H1 (cell line): ENCODE results near the gene OSTF1. TPM values are rescaled to one million over a fixed set of nuclear protein-coding genes. Genes with fewer than 3 reads are reported as not detected.

Experiments
- CTCF ChIA-PET: fragments of 300-600 bp; sonication (Branson Sonifier 250); formaldehyde crosslinking; loops from one replicate; lab custom pipeline; 2021; ENCODE audit not compliant: partially characterized antibody; lab: Charles Lee
- POLR2A ChIA-PET: fragments of 300-600 bp; sonication (Branson Sonifier 250); formaldehyde crosslinking; loops from one replicate; lab custom pipeline; 2021; ENCODE audit warnings: inconsistent platforms; ENCODE audit not compliant: partially characterized antibody; lab: Charles Lee
- DNase-seq, 2 experiments: peaks; one replicate each; pipeline versions ENCODE4 v3.0.0 to v3.0.0-alpha.2; 2010 to 2022; ENCODE audit warnings: low spot score in 2 of 2, low read depth in 1 of 2, mixed read lengths in 1 of 2
- FAIRE-seq: peaks from 2 replicates; lab custom pipeline; 2011; peaks lifted over from hg19 to GRCh38; lab: Jason Lieb, UNC
- H2AFZ ChIP-seq: 2 replicates; pipeline ENCODE4 v1.8.1; 2012; ENCODE audit warnings: low read length, inconsistent platforms
- H2AK5ac ChIP-seq: 2 replicates; pipeline ENCODE4 v1.6.1; 2013; ENCODE audit warnings: low read depth, low read length
- H2BK120ac ChIP-seq: replicated peaks from 2 replicates; pipeline ENCODE3; 2013; ENCODE audit warnings: low read depth, low read length, inconsistent platforms
- H2BK12ac ChIP-seq: 2 replicates; pipeline ENCODE4 v1.6.1; 2013; ENCODE audit warnings: low read depth, low read length
- H2BK15ac ChIP-seq: 2 replicates; pipeline ENCODE4 v1.6.1; 2013; ENCODE audit warnings: low read length
- H2BK20ac ChIP-seq: 2 replicates; pipeline ENCODE4 v1.6.1; 2013; ENCODE audit warnings: low read length
- H2BK5ac ChIP-seq: 2 replicates; pipeline ENCODE4 v1.6.1; 2013; ENCODE audit warnings: low read depth, low read length
- H3K14ac ChIP-seq: 2 replicates; pipeline ENCODE4 v1.6.1; 2013; ENCODE audit warnings: inconsistent platforms; ENCODE audit not compliant: insufficient read length
- H3K18ac ChIP-seq: 2 replicates; pipeline ENCODE4 v1.6.1; 2013; ENCODE audit warnings: low read length; ENCODE audit errors: extremely low read depth
- H3K23ac ChIP-seq: 2 replicates; pipeline ENCODE4 v1.6.1; 2013; ENCODE audit warnings: inconsistent platforms; ENCODE audit not compliant: insufficient read length
- H3K23me2 ChIP-seq: 2 replicates; pipeline ENCODE4 v1.6.1; 2013; ENCODE audit warnings: low read depth, low read length
- H3K27ac ChIP-seq: 2 replicates; pipeline ENCODE4 v1.6.1; 2011; ENCODE audit warnings: low read depth, low read length, inconsistent platforms
- H3K27me3 ChIP-seq, 4 experiments: replicated peaks in 1 of 4; 1 replicate in 1 of 4; 2 replicates in 3 of 4; pipeline versions ENCODE4 v1.6.1 to v1.8.1; 2011 to 2013; ENCODE audit warnings: low read length in 3 of 4, mild to moderate bottlenecking in 3 of 4, inconsistent platforms in 2 of 4, mixed read lengths in 2 of 4, moderate library complexity in 1 of 4; ENCODE audit not compliant: control insufficient read depth in 3 of 4, insufficient read depth in 3 of 4; ENCODE audit errors: extremely low read depth in 1 of 4
- H3K36me3 ChIP-seq, 4 experiments: 2 replicates each; pipeline versions ENCODE4 v1.6.1 to v1.8.1; 2011 to 2013; ENCODE audit warnings: mild to moderate bottlenecking in 4 of 4, low read length in 3 of 4, moderate library complexity in 2 of 4, control low read depth in 1 of 4, inconsistent platforms in 1 of 4; ENCODE audit not compliant: insufficient read depth in 4 of 4, control insufficient read depth in 2 of 4
- H3K4ac ChIP-seq: replicated peaks from 2 replicates; pipeline ENCODE3; 2013; ENCODE audit warnings: low read length, low read depth, mixed read lengths, inconsistent platforms; ENCODE audit not compliant: insufficient read length
- H3K4me1 ChIP-seq, 4 experiments: replicated peaks in 1 of 4; 1 replicate in 1 of 4; 2 replicates in 3 of 4; pipeline versions ENCODE4 v1.6.1 to v1.8.1; 2011 to 2013; ENCODE audit warnings: low read length in 3 of 4, inconsistent platforms in 2 of 4, mixed read lengths in 1 of 4; ENCODE audit not compliant: insufficient read depth in 4 of 4, control insufficient read depth in 3 of 4
- H3K4me2 ChIP-seq, 2 experiments: 2 replicates each; pipeline versions ENCODE4 v1.6.1 to v1.8.1; 2011 to 2013; ENCODE audit warnings: low read depth in 2 of 2, low read length in 2 of 2, control low read depth in 1 of 2, inconsistent platforms in 1 of 2, mild to moderate bottlenecking in 1 of 2; ENCODE audit not compliant: insufficient read depth in 1 of 2
- H3K4me3 ChIP-seq, 4 experiments: fragments of 200-600, 300-600 bp in 1 of 4; sonication (generic), shearing (Covaris generic), sonication (Bioruptor Twin) in 1 of 4; 2 replicates each; pipeline versions ENCODE4 v1.5.1 to v1.8.1; 2011 to 2016; ENCODE audit warnings: low read length in 4 of 4, low read depth in 3 of 4, control low read depth in 2 of 4, inconsistent platforms in 2 of 4, mild to moderate bottlenecking in 2 of 4, mixed read lengths in 1 of 4, moderate library complexity in 1 of 4; ENCODE audit not compliant: insufficient read depth in 2 of 4; ENCODE audit errors: extremely low read depth in 1 of 4
- H3K56ac ChIP-seq: replicated peaks from 2 replicates; pipeline ENCODE3; 2013; ENCODE audit warnings: low read depth, mild to moderate bottlenecking, mixed read lengths, low read length, inconsistent platforms; ENCODE audit not compliant: insufficient read length
- H3K79me1 ChIP-seq: 2 replicates; pipeline ENCODE4 v1.6.1; 2013; ENCODE audit warnings: low read depth, low read length, control low read depth
- H3K79me2 ChIP-seq, 2 experiments: 2 replicates each; pipeline versions ENCODE4 v1.6.1 to v1.8.1; 2012 to 2013; ENCODE audit warnings: low read length in 2 of 2, mild to moderate bottlenecking in 2 of 2, inconsistent platforms in 1 of 2; ENCODE audit not compliant: insufficient read depth in 2 of 2, control insufficient read depth in 1 of 2
- H3K9ac ChIP-seq, 4 experiments: replicated peaks in 1 of 4; 1 replicate in 1 of 4; 2 replicates in 3 of 4; pipeline versions ENCODE4 v1.6.1 to v1.8.1; 2011 to 2013; ENCODE audit warnings: low read depth in 3 of 4, low read length in 3 of 4, control low read depth in 2 of 4, mild to moderate bottlenecking in 2 of 4, moderate library complexity in 2 of 4, inconsistent platforms in 1 of 4; ENCODE audit errors: extremely low read depth in 1 of 4
- H3K9me3 ChIP-seq, 2 experiments: 2 replicates each; pipeline versions ENCODE4 v1.6.1 to v1.8.1; 2012 to 2013; ENCODE audit warnings: mild to moderate bottlenecking in 2 of 2, moderate library complexity in 2 of 2, control low read depth in 1 of 2, inconsistent platforms in 1 of 2, low read depth in 1 of 2, low read length in 1 of 2, mixed read lengths in 1 of 2; ENCODE audit not compliant: insufficient read depth in 2 of 2
- H4K20me1 ChIP-seq, 2 experiments: replicated peaks in 1 of 2; 2 replicates each; pipeline versions ENCODE3 to v1.8.1; 2011 to 2013; ENCODE audit warnings: inconsistent platforms in 2 of 2, low read length in 2 of 2, mild to moderate bottlenecking in 1 of 2; ENCODE audit not compliant: insufficient read depth in 2 of 2, control insufficient read depth in 1 of 2
- H4K5ac ChIP-seq: 2 replicates; pipeline ENCODE4 v1.6.1; 2013; ENCODE audit warnings: low read length, low read depth, mixed read lengths, inconsistent platforms; ENCODE audit not compliant: insufficient read length
- H4K8ac ChIP-seq: 2 replicates; pipeline ENCODE4 v1.8.0; 2013; ENCODE audit warnings: mild to moderate bottlenecking, moderate library complexity, low read length, inconsistent platforms; ENCODE audit not compliant: insufficient read depth; ENCODE audit errors: extremely low read depth
- H4K91ac ChIP-seq: replicated peaks from 2 replicates; pipeline ENCODE3; 2013; ENCODE audit warnings: low read length, mixed read lengths, inconsistent platforms; ENCODE audit not compliant: insufficient read length
- HDAC6 ChIP-seq: IDR thresholded peaks from one replicate; pipeline ENCODE4 v1.7.1; 2012; ENCODE audit warnings: low read depth, mild to moderate bottlenecking, inconsistent platforms, low read length, moderate library complexity
- JUN ChIP-seq: IDR thresholded peaks from 2 replicates; pipeline ENCODE4 v1.6.1; 2011; ENCODE audit warnings: low read depth, mild to moderate bottlenecking, improper control_type of control experiment, low read length
- KDM4A ChIP-seq: IDR thresholded peaks from one replicate; pipeline ENCODE4 v1.7.1; 2012; ENCODE audit warnings: low read depth, mild to moderate bottlenecking, moderate library complexity, low read length, inconsistent platforms; ENCODE audit not compliant: severe bottlenecking
- NANOG ChIP-seq: IDR thresholded peaks from 2 replicates; pipeline ENCODE4 v1.6.1; 2011; ENCODE audit warnings: low read length, low read depth, mild to moderate bottlenecking, inconsistent platforms; ENCODE audit not compliant: insufficient read depth, poor library complexity, severe bottlenecking
- SAP30 ChIP-seq: fragments of 300-600 bp; sonication (generic); IDR thresholded peaks from 2 replicates; pipeline ENCODE4 v1.7.1; 2012; ENCODE audit warnings: low read length, moderate library complexity, mild to moderate bottlenecking, inconsistent platforms; ENCODE audit not compliant: insufficient read depth, insufficient replicate concordance
- SUZ12 ChIP-seq: fragments of 200-600 bp; sonication (generic); IDR thresholded peaks from 2 replicates; pipeline ENCODE4 v1.6.1; 2012; ENCODE audit warnings: mild to moderate bottlenecking, inconsistent platforms, low read length, moderate library complexity, mixed read lengths
- WGBS, 2 experiments: shearing (Covaris generic) in 1 of 2; methylation state at CpG; one replicate each; pipeline versions ENCODE4 v1.1.6 to v1.1.7; 2013 to 2015; ENCODE audit warnings: low lambda C conversion rate in 2 of 2, mixed read lengths in 2 of 2, inconsistent platforms in 1 of 2, low coverage in 1 of 2, missing lambda C conversion rate in 1 of 2; ENCODE audit not compliant: insufficient replicate concordance in 2 of 2, insufficient coverage in 1 of 2, insufficient read length in 1 of 2; ENCODE audit errors: extremely low coverage in 1 of 2, missing lambda C conversion rate in 1 of 2; 5-methylcytosine and 5-hydroxymethylcytosine counted together
- polyA plus RNA-seq, 7 experiments: library from polyadenylated mRNA; depleted of rRNA in 3 of 7; stranded (reverse) in 5 of 7; unstranded in 2 of 7; fragments of >200 nt in 5 of 7; fragments of 200-250 nt in 2 of 7; gene quantifications; 1 replicate in 5 of 7; 2 replicates in 1 of 7; 4 replicates in 1 of 7; pipeline versions ENCODE4 v1.2.1 to v1.2.3, GENCODE V29; 2011 to 2013; ENCODE audit warnings: missing spikeins in 2 of 7, mixed read lengths in 2 of 7
- total RNA-seq: library from RNA; stranded (reverse); fragmentation: NEBNext Ultra II Directional; extraction: Animal tissue kit (Norgen Biotek cat#: 25700); gene quantifications from 2 replicates; pipeline ENCODE4 v1.2.1, GENCODE V29; 2021

Gene OSTF1
- total and polyA plus RNA-seq, 2 of the 8 experiments (the other 6 are each of a cell fraction or from before 2014, with no cell fraction given): 5.0 to 18.9 TPM

DNA sequence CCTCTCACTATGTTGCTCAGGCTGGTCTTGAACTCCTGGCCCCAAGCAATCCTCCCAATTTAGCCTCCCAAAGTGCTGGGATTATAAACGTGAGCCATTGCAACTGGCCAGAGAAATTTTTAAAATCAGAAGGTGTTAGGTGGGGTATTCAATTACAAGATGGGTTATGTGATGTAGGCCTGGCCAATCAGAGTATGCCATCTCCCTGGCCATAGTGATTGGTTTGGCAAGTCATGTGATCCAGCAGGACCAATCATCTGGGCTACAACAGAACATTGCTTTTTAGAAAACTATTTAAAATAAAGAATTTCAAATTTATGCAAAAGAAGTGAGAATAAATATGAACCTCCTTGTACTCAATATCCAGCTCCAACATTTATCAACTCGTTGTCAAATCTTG, 22.8 kb upstream of the OSTF1 start:
- WGBS, 2 experiments: 47% methylated on average over 2 of the region's 2 CpGs; no CpG with 5 or more reads in 1 of the 2 experiments
- H2BK15ac ChIP-seq: no peak overlapping the region
- ChIA-PET CTCF (interaction anchor here (0.9 to 3.3 kb wide), 4 partner anchors 10 to 288 kb away, joined by 3 to 12 read pairs (median 6); no protein-coding TSS in a partner anchor), POLR2A (no interaction called here)
- H3K79me2 ChIP-seq: no peaks in the 10 kb centered on the region
- no peak for DNase-seq
- H2BK120ac ChIP-seq: no peak overlapping the region
- H3K4me1 ChIP-seq: no peaks in the 10 kb centered on the region; a peak in 1 of 7 replicates
- H3K4me3 ChIP-seq: no peak overlapping the region
- no peak overlapping the region for H4K8ac ChIP-seq
- H2BK20ac ChIP-seq: no peak overlapping the region
- H3K4me2 ChIP-seq: no peak overlapping the region
- H3K18ac ChIP-seq: no peak overlapping the region
- H4K91ac ChIP-seq: no peak overlapping the region
- H3K79me1 ChIP-seq: no peaks in the 10 kb centered on the region
- H3K27me3 ChIP-seq: no peaks in the 10 kb centered on the region
- H3K4ac ChIP-seq: no peak overlapping the region
- no peaks in the 10 kb centered on the region for H3K23me2 ChIP-seq
- FAIRE-seq: no peak
- TF ChIP-seq JUN (no peak), NANOG (no peak), SUZ12 (no peak), SAP30 (no peak), KDM4A (no peak), HDAC6 (no peak)
- no peak overlapping the region for H3K23ac ChIP-seq
- no peaks in the 10 kb centered on the region for H4K20me1 ChIP-seq
- H3K56ac ChIP-seq: no peak overlapping the region
- no peak overlapping the region for H2AFZ ChIP-seq
- H3K14ac ChIP-seq: no peak overlapping the region
- no peaks in the 10 kb centered on the region for H3K9me3 ChIP-seq
- no peaks in the 10 kb centered on the region for H3K36me3 ChIP-seq
- no peak overlapping the region for H2BK5ac ChIP-seq
- no peak overlapping the region for H3K27ac ChIP-seq
- no peak overlapping the region for H2BK12ac ChIP-seq
- no peak overlapping the region for H2AK5ac ChIP-seq
- H4K5ac ChIP-seq: no peak overlapping the region
- H3K9ac ChIP-seq: no peak overlapping the region
